HUES64 (cell line): ENCODE measurements around the gene C1QTNF6. TPM values are rescaled to one million over a fixed set of nuclear protein-coding genes. Genes with fewer than 3 reads are reported as not detected.
A peak's percentile ranks its signal among the peaks of the same experiment; 100 is the strongest.
"Not testable (repeated sequence)": the region's sequence is repeated elsewhere in the genome, so short reads cannot be mapped to it uniquely, and the experiment has no call there.

ENCODE experiments used
- H3K27ac ChIP-seq: 2 replicates; pipeline ENCODE4 v1.7.0; 2013; ENCODE audit warnings: low read depth, low read length, inconsistent platforms
- H3K27me3 ChIP-seq: 2 replicates; pipeline ENCODE4 v1.6.1; 2013; ENCODE audit warnings: mild to moderate bottlenecking, low read length; ENCODE audit not compliant: insufficient read depth
- H3K36me3 ChIP-seq: 2 replicates; pipeline ENCODE4 v1.6.1; 2013; ENCODE audit warnings: mild to moderate bottlenecking, low read length; ENCODE audit not compliant: insufficient read depth
- H3K4me1 ChIP-seq: 2 replicates; pipeline ENCODE4 v1.6.1; 2013; ENCODE audit warnings: mild to moderate bottlenecking, low read length, moderate library complexity; ENCODE audit not compliant: insufficient read depth
- H3K4me3 ChIP-seq: 2 replicates; pipeline ENCODE4 v1.5.1; 2013; ENCODE audit warnings: mild to moderate bottlenecking, low read length, moderate library complexity
- H3K9ac ChIP-seq: 2 replicates; pipeline ENCODE4 v1.6.1; 2013; ENCODE audit warnings: mild to moderate bottlenecking, low read depth, low read length
- H3K9me3 ChIP-seq: 2 replicates; pipeline ENCODE4 v1.6.1; 2013; ENCODE audit warnings: low read depth, low read length; ENCODE audit not compliant: insufficient read depth
- WGBS: fragments of 150-250, 120-280 bp; methylation state at CpG from one replicate; pipeline ENCODE4 v1.1.7; 2013; ENCODE audit warnings: missing lambda C conversion rate; 5-methylcytosine and 5-hydroxymethylcytosine counted together
- polyA plus RNA-seq, 2 experiments: library from polyadenylated mRNA; stranded (reverse); fragments of 50-300 nt; gene quantifications; one replicate each; pipeline ENCODE4 v1.2.3, GENCODE V29; 2013

The C1QTNF6 gene
- 6.6 TPM for polyA plus RNA-seq (2013, experiment 1 of 2)
- 6.9 TPM for polyA plus RNA-seq (2013, experiment 2 of 2)

GRCh38 chr22:37187891-37188761 lies at the start of gene C1QTNF6:
C1QTNF6 (minus strand) TSS chr22:37188247; CDS start chr22:37188213, 34 bp downstream.
- Histone ChIP-seq H3K4me1 (peaks cover 34% of the 10 kb centered on the region), H3K27me3 (no peaks in the 10 kb centered on the region), H3K36me3 (peaks cover 2% of the 10 kb centered on the region), H3K27ac (peak within 1 kb of the TSS; percentile 82), H3K9me3 (peaks cover 24% of the 10 kb centered on the region; the same call in 1 of the 2 replicates), H3K9ac (peak within 1 kb of the TSS; percentile 69), H3K4me3 (peak within 1 kb of the TSS; percentile 57)
- 10% methylated on average over 14 of the region's 17 CpGs for WGBS

DNA sequence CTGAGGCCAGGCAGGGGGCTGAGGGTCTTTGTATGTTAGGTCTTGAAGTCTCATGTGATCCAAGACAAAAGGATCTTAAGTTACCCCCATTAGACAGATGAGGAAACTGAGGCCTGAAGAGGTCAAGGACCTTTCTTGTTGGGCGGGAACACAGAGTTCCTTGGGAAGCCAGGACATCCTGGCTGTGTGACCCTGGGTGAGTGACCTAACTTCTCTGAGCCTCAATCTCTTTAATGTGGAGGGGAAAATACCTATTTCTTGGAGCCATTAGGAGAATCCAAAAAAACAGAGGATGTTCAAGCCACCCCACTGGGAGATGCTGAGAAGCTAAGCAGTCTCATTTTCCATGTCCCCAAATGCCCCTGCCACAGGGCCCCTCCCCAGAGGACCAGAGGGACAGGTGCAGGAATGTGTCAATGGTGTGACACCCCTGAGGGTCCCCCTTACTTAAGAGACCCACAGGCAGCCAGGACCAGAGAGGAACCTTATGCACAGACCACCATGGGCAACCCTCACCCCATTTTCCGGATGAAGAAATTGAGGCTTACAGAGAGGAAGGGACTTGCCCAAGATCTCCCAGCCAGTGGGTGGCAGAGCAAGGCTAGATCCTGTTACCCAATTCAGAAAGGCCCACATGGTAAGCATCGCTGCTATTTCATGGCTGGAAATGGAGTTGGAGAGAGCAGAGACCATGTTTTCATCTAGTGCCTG lies 48.0 kb upstream of the C1QTNF6 start:
- H3K27ac ChIP-seq: no peak overlapping the region
- H3K4me3 ChIP-seq: no peak overlapping the region
- WGBS: 94% methylated on average over 3 of the region's 3 CpGs
- no peaks in the 10 kb centered on the region for H3K9me3 ChIP-seq
- H3K9ac ChIP-seq: no peak overlapping the region
- no peaks in the 10 kb centered on the region for H3K36me3 ChIP-seq
- H3K4me1 ChIP-seq: no peaks in the 10 kb centered on the region
- no peaks in the 10 kb centered on the region for H3K27me3 ChIP-seq

DNA sequence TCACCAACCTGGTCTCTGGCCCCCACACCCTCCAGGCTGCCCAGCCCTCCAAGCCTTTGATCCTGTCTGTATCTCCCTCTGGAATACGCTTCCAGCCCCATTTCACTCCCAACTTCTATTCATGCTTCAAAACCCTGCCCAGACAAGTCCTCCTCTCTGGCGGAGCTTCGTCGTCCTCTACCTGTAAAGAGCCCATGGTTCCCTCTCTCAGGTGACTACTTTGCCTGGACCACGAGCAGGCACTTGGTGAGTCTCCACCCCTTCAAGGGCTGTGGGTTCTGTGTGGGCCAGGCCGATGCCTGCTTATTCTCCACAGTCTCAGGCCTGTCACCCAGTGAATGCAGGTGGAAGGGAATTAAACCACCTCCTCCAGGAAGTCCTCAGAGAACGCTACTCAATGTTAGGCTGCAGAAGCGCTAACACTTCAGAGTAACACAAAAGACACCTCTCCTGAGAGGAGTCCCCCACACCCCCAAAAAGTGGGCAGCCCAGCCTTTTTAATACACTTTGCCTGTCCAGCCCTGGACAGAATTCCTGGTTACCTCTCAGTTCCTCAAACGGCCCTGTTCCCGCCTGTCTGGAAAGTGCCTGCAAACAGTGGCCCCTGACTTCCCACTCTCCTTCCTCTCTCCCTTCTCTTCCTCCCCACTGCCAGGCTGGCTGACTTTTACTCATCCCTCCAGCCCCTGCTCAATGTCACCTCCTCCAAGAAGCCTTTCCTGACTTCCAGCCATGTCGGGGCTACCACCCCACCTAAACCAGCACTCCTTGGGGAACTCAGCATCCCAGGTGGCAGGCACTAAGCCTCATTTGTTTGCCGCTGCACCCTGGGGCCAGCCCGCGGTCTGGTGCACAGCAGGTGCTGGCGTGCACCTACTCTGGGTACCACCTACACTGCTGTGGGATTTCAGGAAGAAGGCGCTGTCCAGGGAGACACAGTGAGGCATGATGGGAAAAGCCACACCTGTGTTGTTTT lies 47.0 kb upstream of the C1QTNF6 start:
- H3K4me1 ChIP-seq: no peaks in the 10 kb centered on the region
- H3K36me3 ChIP-seq: no peaks in the 10 kb centered on the region
- WGBS: 86% methylated on average over 16 of the region's 16 CpGs
- no peak overlapping the region for H3K4me3 ChIP-seq
- no peak overlapping the region for H3K9ac ChIP-seq
- H3K27me3 ChIP-seq: no peaks in the 10 kb centered on the region
- no peaks in the 10 kb centered on the region for H3K9me3 ChIP-seq
- no peak overlapping the region for H3K27ac ChIP-seq

- Histone ChIP-seq H3K4me3 (no peak overlapping the region), H3K27me3 (no peaks in the 10 kb centered on the region), H3K36me3 (no peaks in the 10 kb centered on the region), H3K9ac (no peak overlapping the region), H3K9me3 (no peaks in the 10 kb centered on the region), H3K4me1 (no peaks in the 10 kb centered on the region), H3K27ac (no peak overlapping the region)
- WGBS: 90% methylated on average over 27 of the region's 27 CpGs
Measured at GRCh38 chr22:37233751-37234631, 45.9 kb upstream of the C1QTNF6 start.

DNA sequence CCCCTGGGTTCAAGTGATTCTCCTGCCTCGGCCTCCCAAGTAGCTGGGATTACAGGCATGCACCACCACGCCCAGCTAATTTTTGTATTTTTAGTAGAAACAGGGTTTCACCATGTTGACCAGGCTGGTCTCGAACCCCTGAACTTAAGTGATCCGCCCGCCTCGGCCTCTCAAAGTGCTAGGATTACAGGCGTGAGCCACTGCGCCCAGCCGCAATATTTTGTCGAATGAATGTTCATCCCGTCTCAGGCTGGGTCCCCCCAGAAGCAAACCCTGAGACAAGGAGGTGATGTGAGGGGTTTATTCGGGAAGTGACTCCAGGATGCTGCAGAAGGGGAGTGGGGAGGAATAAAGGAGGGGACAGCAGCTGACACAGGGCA lies 45.3 kb upstream of the C1QTNF6 start:
- H3K36me3 ChIP-seq, H3K9ac ChIP-seq, H3K27ac ChIP-seq, H3K27me3 ChIP-seq, H3K4me1 ChIP-seq, H3K4me3 ChIP-seq, H3K9me3 ChIP-seq: not testable (repeated sequence)
- WGBS: 92% methylated on average over 12 of the region's 12 CpGs

DNA sequence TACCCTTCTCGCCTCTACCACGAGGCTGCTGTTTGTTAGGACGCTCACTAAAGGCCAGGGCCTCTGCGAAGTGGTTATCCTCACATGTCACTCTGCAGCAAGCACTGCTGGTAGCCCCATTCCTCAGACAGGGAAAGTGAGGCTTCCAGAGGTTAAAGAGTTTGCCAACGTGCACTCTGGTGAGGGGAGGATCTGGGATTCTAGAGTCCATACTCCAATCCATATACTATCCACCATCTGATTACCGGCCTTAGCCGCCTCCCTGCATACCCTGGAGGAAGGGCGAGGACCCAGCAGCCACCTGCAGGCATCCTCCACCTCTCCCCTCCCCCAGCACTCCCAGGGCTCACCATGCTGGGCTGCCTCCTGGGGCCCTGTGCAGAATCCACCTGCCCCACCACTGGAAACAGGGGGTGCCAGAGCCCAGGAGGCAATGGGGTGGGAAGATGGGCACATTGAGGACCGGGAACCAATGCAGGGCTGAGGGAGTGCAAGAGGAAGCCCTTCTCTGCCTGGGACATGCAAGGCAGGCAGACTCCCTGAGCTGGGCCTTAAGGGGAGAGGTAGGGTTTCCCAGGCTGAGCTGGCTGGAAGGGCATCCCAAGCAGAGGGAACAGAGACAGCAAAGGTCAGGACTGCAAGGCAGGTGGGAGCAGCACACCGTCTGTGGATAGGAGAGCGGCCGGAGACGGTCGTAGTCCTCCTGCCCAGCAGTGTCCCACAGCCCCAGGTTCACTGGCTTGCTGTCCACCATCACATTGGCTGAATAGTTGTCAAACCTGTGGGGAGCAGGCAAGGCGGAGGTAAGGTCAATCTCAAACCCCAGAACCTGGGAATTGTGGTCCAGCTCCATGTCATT lies 44.3 kb upstream of the C1QTNF6 start:
- H3K4me1 ChIP-seq: no peaks in the 10 kb centered on the region
- H3K36me3 ChIP-seq: no peaks in the 10 kb centered on the region
- H3K9me3 ChIP-seq: no peaks in the 10 kb centered on the region
- 89% methylated on average over 15 of the region's 15 CpGs for WGBS
- H3K9ac ChIP-seq: no peak overlapping the region
- H3K27ac ChIP-seq: no peak overlapping the region
- H3K4me3 ChIP-seq: no peak overlapping the region
- H3K27me3 ChIP-seq: no peaks in the 10 kb centered on the region

DNA sequence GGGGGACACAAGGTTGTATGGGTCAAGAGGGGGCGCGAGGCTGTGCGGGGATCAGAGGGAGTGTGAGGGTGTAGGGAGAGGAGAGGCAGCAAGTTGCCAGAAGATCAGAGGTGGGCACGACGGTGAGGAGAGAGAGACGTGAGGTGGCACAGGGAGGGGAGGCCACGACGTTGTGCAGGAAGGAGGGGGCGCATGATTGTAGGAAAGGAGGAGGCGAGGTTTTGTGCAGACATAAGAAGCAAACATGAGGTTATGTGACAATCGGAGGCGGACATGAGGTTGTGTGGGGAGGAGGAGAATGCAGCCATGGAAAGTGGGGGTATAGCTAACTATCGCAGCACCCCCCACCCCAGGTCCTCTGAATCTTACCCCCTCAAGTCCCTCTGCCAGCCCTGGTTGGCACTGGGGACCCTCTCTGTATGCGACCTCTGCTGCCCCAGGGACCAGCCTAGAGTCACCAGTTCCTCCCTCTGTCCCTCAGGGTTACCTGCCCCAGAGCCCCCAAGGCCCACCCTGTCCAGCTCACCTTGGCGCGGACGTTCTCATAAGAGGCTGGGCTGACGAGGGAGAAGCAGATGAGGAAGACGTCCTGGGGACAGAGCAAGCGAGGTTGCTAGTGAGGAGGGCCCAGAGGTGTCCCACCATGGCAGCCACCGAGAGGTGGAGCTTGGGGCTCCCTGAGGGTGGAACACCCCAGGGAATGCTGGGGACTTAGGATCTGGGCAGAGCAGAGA lies 43.5 kb upstream of the C1QTNF6 start:
- Histone ChIP-seq H3K27ac (no peak overlapping the region), H3K9me3 (no peaks in the 10 kb centered on the region), H3K9ac (no peak overlapping the region), H3K4me1 (no peaks in the 10 kb centered on the region), H3K4me3 (no peak overlapping the region), H3K27me3 (no peaks in the 10 kb centered on the region), H3K36me3 (no peaks in the 10 kb centered on the region)
- WGBS: 88% methylated on average over 21 of the region's 21 CpGs

GRCh38 chr22:37230673-37231405 lies 42.8 kb upstream of the C1QTNF6 start:
- Histone ChIP-seq H3K27me3 (no peaks in the 10 kb centered on the region), H3K4me1 (no peaks in the 10 kb centered on the region), H3K27ac (no peak overlapping the region), H3K9me3 (no peaks in the 10 kb centered on the region), H3K9ac (no peak overlapping the region), H3K4me3 (no peak overlapping the region), H3K36me3 (no peaks in the 10 kb centered on the region)
- WGBS: 87% methylated on average over 14 of the region's 14 CpGs
